Activated T-cell treated with anti-CD3 and anti-CD28 coated beads for 48 hours (primary cell): ENCODE results near the gene MED7.
"Not testable (repeated sequence)": the region's sequence is repeated elsewhere in the genome, so short reads cannot be mapped to it uniquely, and the experiment has no call there.

Experiments
- DNase-seq: peaks from one replicate; pipeline ENCODE4 v3.0.0-alpha.2; 2020; ENCODE audit warnings: low read depth

Gene MED7, protein sequence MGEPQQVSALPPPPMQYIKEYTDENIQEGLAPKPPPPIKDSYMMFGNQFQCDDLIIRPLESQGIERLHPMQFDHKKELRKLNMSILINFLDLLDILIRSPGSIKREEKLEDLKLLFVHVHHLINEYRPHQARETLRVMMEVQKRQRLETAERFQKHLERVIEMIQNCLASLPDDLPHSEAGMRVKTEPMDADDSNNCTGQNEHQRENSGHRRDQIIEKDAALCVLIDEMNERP

DNA sequence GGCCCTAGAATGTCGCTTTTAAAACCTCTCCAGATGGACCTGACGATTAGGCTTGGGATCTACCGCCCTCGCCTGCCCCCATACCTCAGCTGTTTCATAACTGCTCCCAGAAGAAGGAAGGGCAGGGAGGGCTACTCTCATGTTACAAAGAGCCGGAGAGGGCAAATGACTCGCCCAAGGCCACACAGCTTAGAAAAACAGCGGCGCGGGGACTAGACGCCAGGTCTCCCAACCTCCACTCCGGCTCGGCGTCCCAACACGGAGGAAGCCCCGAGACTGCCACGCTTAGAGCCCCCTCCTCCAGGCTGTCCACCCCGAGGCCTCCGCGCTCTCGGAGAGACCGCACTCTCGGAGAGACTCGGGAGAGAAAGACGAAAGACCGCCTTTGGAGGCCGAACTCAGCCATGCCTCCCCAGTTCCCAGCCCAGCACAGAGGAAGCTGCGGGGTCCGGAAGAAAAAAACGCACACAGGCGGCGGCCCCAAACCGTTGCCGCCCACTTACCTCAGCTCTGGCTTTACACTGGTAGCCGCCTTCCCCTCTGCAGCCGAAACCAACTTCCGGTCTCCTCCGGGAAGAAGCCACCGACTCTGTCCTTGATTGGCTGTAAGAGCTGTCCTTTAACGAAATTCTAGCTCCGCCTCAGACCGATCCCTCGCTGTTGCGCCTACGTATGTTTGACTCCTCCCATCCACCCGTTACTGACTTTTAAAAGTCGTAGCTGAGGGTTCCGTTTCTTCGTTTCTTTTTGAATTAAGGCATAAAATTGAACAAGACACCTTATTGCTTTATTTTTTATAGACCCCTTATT lies at the start of gene MED7:
MED7 (minus strand) TSS at position 549 of the 810 bp plus-strand sequence. CDS start 3,434 bp downstream, outside the sequence.
- peak; percentile 86 for DNase-seq

- no peak for DNase-seq
Observed at GRCh38 chr5:157189223-157189622, 46.6 kb upstream of the MED7 start.

GRCh38 chr5:157188270-157188669 lies 45.6 kb upstream of the MED7 start:
- DNase-seq: no peak

GRCh38 chr5:157187046-157187754 lies 44.5 kb upstream of the MED7 start:
- no peak for DNase-seq

- DNase-seq: no peak
Observed at GRCh38 chr5:157186309-157187045, 43.8 kb upstream of the MED7 start.

DNA sequence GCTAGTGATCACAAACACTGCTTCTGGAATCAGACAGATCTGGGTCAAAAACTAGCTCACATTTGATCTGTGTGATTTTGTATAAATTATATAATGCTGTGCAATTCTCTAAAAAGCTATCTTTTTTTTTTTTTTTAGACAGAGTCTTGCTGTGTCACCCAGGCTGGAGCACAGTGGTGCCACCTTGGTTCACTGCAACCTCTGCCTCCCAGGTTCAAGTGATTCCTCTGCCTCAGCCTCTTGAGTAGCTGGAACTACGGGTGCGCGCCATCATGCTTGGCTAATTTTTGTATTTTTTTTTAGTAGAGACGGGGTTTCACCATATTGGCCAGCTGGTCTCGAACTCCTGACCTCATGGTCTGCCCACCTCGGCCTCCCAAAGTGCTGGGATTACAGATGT lies 42.5 kb upstream of the MED7 start:
- DNase-seq: not testable (repeated sequence)

DNA sequence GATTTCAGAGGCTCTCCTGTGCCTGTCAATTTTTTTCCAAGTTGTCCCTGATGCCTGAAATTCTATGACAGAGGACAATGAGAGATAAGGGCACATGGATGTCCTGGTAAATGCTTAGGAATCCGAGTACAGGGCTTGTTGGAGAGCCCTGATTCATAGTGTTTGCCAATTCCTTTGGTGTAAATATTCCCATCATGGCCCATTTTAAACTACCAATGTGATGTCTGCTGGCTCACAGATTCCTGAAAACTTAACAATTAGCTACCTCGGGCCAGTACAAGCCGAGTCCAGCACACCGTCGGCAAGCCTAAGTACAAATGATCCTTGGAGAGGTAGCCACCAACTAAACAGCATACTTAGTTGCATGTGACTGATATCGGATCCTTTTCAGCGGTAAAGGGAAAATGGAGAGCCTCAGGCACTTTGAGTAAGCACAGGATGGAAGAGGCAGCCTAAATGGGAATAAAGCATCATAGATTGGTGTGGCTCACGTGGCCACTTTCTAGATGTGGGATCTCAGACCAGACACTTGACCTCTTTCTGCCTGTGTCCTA lies 41.5 kb upstream of the MED7 start:
- no peak for DNase-seq

DNA sequence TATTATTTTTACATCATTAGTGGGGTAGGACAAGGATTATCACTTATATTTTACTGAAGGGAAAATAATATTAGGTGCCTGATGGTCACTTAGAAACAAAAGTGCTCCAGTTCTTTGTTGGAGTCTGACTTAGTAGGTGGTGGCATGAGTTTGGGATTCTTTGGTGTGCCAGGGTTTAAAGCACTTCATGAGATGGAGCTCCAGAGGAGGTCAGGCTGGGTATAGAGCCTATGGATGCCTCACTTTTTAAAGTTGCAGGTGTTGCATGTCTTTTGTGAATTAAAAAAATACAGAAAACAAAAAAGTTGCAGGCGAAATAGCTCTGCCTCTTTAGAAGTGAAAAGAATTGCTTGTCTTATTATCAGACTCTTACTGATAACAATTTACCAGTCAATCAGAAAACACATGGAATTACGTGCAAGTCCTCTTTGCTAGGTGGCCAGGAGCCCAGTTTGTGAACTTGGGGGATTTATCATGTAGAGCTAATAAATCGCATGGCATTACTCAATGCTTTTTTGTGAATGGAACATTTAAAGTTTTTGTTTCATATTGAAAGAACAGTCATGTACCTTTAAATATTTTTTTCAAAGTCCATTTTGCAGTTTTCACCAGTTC lies 39.6 kb upstream of the MED7 start:
- DNase-seq: no peak

- no peak for DNase-seq
Observed at GRCh38 chr5:157180374-157181264, 38.0 kb upstream of the MED7 start, which contains the start of gene ITK. Gene ITK (plus strand): TSS chr5:157180840. CDS start chr5:157180978, 138 bp downstream.

GRCh38 chr5:157178966-157179365 lies 36.3 kb upstream of the MED7 start:
- no peak for DNase-seq

DNA sequence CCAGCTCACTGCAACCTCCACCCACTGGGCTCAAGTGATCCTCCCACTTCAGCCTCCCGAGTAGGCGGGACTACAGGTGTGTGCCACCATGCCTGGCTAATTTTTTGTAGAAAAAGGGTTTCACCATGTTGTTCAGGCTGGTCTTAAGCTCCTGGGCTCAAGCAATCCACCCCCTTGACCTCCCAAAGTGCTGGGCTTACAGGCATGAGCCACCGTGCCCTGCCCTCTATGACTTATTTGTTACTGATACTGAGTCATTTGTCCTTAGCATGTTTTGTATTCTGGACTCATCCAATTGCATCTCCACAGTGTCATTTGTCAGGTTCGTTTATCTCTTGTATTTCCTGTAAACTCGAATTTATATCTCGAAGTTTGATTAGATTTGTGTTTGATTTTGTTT lies 35.3 kb upstream of the MED7 start:
- no peak for DNase-seq

DNA sequence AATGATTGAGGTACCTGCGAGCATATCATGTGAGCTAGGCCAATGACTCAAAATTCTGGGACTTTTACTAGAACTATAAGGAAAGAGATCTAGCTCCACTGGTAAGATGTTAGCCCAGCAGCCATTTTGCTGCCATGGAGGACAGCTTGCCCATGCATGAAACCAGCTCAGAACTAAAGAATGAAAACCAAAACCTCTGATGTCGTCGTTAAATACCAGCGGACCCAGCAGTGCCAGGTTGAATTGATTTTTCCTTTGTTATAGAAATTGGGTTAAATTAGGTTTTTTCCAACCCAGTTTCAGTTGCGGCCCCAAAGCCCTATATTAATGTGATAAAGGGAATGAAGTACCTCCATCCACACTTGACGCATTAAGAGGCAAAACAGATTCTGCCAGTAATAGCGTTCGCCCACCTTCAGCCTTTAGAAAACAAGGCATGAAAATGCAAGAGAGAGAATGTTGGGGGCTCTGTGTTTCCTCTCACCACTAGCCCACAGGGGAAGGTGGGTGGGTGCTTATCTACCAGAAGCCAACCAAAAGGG lies 32.5 kb upstream of the MED7 start:
- DNase-seq: no peak

DNA sequence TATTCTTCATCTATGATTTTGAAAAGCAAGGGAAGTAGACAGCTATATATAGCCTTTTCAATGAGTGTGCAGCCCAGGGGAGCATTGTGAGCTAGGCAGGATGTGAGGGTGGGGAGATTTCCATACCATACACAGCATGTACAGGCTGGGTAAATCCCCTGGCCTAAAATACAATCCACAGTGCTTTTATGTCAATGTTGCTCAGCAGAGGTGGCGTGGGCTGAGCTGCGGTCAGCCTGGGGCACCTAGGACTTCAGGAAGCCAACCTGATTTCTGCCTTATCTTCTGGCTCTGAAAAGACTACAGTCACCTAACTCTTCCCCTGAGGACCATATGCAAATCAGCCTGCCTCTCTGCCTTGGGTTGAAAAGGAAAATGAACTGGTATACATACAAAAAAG lies 29.7 kb upstream of the MED7 start:
- peak; percentile 86 for DNase-seq

DNA sequence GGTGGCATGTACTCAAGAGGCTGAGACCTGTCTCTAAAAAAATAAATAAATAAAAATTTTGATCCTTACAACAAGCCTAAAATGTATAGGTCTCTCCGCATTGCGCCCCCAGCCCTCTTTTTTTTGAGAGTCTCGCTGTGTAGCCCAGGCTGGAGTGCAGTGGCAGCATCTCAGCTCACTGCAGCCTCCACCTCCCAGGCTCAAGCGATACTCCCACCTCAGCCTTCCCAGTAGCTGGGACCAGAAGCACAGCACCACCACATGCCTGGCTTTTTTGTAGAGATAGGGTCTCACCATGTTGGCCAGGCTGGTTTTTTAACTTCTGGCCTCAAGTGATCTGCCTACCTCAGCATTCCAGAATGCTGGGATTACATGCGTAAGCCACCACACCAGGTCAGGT lies 25.6 kb upstream of the MED7 start:
- DNase-seq: no peak

DNA sequence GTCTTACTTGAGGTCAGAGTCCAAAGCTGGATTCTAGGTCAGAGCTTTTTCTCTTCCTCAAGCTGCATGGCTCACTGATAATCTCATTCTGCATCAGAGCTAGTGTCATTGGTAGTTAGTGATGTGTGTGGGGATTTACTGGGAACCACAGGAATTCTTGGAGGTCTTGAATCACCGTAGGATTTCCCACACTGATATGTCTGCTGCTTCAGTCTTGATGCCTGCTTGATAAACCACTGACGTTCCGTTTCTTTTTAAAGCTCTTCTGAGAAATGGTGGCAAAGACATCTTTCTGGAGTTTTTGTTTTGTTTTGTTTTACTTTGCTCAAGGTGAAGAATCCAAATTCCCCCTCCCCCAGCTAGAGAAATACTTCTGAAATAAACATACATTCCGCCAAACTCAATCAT lies 24.6 kb upstream of the MED7 start:
- no peak for DNase-seq

DNA sequence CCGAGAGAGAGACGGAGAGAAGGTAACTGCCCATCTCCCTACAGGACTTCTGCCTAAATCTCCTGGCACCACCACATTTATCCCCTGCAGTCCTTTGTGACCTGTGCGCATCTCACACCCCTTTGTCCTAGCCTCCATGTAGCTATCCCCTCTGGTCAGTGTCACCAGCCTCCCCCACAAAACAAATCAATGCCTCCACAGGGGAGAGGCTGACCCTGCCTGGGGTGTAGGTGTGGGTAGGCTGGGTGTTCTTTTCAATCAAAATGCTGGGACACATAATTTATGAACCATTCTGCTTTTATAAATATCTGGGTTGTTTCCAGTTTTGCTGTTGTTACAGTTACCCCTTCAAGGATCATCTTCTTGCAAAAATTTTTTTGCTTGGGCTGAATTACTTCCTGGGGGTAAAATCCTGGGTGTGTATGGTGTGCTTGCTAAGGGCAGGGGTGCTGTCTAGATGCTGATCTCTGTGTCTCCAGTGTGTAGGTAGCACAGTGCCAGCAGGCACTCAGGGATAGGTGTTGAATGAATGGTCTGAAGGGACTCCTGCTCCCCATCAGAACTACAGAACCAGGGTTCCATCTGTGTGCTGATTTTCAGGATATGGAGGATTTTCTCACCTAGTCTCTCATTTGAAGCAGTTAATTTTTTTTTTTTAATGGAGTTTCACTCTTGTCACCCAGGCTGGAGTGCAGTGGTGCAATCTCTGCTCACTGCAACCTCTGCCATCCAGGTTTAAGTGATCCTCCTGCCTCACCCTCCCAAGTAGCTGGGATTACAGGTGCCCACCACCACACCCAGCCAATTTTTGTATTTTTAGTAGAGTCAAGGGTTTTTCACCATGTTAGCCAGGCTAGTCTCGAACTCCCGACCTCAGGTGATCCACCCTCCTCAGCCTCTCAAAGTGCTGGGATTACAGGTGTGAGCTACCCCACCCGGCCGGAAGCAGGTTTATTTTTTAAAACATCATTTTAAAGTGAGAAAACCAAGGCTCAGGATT lies 23.8 kb upstream of the MED7 start, which contains the start of gene GARIN3:
GARIN3 (minus strand) TSS at position 51 of the 1,000 bp plus-strand sequence. CDS start 96 bp downstream, outside the sequence.
- no peak for DNase-seq

DNA sequence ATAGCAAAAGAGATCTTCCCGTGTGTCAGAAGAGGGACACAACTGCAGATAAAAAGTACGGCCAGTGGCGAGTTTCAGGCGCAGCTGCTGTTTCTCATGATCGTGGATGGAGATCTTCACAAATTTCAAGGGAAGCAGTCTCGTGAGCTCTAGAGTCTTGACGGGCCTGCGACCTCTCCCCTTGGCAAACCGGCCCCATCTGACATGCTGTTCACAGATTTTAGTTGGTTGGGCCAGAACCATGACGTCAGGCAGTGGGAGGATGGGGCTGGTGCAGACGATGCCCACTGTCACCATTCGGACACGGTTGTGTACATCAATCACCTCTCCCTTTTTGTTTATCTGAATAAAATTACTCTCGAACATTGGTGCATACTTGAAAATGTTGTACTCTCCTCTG lies 23.0 kb upstream of the MED7 start:
- no peak for DNase-seq

GRCh38 chr5:157165261-157165660 lies 22.6 kb upstream of the MED7 start:
- no peak for DNase-seq

DNA sequence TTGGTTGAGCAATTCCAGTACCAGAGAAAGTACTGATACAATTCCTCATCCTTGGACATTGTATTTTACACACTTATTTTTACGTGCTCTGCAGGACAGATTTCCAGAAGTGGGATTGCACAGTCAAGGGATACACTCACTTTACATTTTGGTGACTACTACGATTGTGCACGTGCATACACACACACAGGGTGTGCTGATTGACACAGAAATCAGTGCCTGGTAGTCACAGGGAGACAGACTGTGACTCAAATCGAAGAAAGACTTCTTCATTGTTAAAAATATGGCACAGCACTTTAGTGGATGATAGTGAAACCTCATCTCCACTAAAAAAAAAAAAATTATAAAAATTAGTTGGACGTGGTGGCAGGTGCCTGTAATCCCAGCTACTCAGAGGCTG lies 21.9 kb upstream of the MED7 start:
- DNase-seq: no peak
